Stimulated activated CD4-positive, alpha-beta T cell treated with anti-CD3 and anti-CD28 coated beads, Interleukin-2, amount 100 ng/mL, for 24 hours (primary cell): Measurements from ENCODE around the gene PRDM16.
"Not testable (repeated sequence)": the region's sequence is repeated elsewhere in the genome, so short reads cannot be mapped to it uniquely, and the experiment has no call there.

Source experiments
- DNase-seq, 2 donors: peaks; one replicate each; pipeline ENCODE4 v3.0.0-alpha.2; 2020

The PRDM16 gene

DNA sequence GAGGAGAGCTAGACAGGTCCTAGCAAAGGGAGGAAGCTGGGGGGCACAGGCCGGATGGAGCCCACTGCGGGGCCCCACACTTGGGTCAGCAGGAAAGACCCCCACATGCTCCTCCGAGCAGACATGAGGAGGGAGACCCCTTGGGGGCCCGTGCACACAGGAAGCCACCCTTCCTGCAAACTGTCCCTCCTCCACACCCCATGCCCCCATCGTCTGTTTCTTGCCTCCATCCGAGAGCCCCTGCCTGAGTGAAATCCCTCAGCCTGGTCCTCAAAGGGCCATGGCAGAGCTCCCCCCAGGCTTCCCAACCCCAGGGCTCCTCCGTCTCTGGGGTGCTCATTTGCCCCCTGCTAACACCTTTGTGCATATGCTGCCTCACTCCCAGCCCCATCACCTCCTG is 168.0 kb downstream of the PRDM16 start:
- DNase-seq: no peak

GRCh38 chr1:3237570-3237969 is 168.6 kb downstream of the PRDM16 start:
- DNase-seq: no peak

DNA sequence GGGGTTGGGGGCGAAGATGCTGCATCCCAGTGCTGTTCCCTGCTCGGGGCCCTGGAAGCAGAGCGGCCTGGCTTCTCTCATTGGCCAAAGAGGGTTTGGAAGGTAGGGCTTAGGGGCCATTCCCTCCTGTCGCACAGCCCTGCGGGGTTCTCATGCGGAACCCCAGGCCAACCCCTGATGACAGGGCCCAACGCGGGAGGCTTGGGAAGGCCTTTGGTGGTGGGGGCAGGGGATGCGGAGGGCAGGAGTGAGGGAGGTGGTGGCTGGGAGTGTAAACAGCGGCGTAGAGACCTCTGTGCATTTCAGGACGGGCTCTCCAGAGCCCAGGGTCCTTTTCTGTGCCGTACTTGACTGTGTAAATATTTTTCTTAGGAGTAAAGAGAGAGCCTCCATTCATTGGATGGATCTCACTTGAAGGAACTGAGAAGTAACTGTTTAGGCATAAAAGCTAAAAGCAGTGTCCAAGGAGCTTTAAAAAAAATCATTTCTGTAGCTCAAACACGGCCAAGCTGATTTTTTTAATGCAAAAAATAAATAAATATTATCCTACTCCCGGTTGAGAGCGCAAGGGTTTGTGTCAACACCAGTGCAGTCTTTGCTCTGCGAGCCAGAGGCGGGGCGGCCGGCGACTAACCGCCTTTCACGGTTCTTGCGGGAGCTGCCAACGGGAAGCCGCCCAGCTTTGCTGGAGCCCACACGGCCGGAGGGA is 169.1 kb downstream of the PRDM16 start:
- DNase-seq: no peak

DNA sequence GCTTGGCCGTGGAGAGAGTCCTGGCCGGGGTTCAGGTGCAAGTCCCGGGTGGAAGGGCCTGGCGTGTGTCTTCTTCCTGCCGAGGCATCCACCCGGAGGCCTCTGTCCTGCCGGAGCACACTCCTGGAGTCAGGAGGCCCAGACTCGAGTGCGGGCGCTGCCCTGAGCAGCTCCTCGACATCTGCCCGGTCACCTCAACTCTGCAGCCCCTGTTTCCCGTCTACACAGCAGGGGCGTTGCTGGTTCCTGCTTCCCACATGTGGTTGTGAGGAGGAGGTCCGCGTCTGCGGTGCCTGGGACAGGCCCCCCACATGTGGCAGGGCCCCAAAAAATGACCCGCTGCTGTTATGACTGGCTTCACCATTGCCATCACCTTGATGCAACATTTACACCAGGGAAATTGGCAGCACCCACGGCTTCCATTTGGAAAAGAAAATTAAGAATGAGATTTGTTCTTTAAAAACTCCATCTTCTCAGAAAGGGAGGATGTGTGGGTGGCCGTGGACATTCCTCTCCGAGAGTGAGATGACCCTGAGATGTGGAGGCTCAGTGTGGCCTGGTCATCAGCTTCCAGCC is 169.8 kb downstream of the PRDM16 start:
- DNase-seq: no peak

DNA sequence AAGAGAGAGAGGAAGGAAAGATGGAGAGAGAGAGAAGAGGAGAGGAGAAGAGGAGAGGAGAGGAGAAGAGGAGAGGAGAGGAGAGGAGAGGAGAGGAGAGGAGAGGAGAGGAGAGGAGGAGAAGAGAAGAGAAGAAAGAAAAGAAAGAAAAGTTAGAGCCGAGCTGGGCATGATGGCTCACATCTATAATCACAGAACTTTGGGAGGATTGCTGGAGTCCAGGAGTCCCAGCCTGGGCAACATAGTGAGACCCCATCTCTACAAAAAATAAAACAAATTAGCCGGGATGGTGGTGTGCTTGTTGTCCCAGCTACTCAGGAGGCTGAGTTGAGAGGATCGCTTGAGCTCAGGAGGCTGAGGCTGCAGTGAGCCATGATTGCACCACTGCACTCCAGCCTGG is 171.0 kb downstream of the PRDM16 start:
- not testable (repeated sequence) for DNase-seq

DNA sequence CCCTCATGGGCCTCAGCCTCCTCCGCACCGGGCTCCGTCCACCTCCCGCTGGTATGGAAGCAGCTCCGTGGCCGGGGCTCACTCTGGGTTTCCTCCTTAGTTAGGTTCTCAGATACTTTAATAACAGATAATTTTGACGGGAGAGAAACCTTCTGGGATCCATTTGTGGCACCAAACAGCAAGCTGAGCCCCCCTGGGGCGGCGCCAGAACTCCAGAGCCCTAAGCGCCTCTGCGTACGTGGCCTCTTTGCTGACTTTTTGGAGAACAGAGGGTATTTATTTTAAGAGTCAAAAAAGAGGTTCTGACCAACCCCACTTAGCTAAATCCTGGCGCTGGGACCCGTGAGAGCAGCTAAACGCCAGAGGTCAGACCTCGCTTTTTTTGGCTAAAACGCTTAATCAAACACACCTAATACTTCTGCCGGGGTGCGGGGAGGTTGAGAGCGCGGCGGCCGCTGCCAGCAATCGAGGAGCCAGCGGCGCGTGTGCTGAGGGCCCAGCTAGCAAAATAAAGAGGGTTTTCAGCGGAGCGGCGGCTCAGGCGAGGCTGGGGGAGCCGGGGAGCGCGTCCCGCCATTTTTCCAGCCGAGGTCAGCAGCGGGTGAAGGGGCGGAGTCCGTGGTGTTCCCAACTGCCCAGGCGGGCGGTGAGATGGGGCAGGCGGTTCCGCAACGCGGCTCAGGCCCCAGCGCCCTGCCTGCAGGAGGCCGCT is 171.7 kb downstream of the PRDM16 start:
- no peak for DNase-seq

DNA sequence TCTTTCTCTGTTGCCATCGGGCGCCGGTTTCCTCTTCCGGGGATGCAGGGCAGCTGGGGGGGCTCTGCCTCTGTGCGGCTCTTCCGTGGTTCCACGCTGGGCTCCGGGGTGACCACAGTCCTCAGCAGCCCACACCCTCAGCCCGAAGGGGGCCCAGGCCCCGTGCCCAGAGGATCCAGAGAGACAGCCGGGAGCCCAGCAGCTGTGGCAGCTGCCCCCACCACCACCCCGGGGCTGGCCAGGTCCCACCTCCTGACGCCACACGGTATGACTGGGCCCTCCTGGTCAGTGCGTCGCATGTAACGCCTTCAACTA is 172.2 kb downstream of the PRDM16 start:
- DNase-seq: no peak

DNA sequence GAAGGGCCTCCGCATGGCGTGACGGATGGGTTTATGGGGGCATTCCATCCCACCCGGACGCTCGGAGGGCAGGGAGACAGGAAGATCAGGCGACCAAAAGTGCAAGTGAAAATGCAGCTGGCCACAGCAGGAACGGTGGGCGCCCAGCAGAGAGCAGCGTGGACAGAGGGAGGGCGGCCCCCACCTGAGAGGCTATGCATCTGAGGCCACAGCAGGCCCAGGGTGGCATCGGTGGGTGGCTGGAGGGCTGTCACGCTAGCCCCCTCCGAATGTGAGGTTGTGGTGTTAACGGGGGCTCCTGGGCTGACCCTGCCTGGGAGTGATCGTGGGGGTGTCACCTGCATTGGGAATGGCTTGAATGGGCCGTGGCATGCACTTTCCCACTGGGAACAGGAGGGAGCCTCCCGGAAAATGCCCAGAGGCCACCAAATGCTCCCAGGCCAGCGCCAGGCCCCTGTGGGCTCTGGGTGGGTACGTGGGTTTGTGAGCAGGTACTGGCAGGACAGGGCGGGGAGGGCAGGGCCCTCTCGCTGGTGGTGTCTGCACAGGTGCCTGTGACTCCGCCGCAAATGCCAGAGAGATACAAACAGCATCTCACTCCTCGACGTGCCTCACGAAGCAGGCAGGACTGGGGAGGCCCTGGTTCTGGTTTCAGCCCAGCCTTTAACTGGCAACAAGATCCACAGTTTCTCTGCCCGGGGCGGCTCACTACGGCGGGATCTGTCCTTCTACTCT is 172.8 kb downstream of the PRDM16 start:
- no peak for DNase-seq

- DNase-seq: no peak
These were observed 173.6 kb downstream of the PRDM16 start for GRCh38 chr1:3242408-3243260.

DNA sequence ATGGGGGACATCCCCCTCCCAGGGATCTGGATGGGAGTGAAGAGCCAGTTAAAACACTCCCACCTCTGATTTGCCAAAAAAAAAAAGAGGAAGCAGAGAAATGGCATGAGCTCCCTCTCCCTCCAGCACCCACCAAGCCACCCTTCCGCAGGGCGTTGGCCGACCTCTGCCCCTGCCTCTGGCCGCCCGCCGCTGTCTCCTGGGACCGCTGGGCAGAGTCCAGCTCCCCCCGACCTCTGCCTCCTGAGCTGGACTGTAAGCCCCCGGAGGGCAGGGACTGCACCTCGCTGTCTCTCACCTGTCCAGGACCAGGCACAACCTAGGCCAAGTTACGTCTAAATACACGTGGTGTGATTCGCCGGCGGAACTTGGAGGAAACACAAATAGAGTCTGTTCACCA is 174.3 kb downstream of the PRDM16 start:
- no peak for DNase-seq

GRCh38 chr1:3244025-3244926 is 175.3 kb downstream of the PRDM16 start:
- DNase-seq: no peak

DNA sequence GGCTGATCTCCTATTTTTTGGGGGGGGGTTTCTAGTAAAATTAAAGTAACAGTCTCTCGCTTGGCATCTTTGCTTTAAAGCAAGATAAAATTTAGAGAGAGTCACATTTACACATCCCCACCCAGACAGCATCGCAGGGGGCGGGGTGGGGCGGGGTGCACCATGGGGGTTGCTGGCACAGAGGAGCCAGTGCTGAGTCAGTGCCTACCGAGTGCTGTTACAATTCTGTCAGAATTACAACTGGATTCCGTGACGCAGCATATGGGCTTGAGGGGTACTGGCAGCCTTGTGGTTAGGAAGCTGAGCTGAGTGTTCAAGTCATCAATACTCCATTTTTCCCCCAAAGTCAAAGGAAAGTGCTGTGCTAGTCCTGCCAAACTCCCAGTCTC is 175.9 kb downstream of the PRDM16 start:
- no peak for DNase-seq

GRCh38 chr1:3245344-3245743 is 176.3 kb downstream of the PRDM16 start:
- DNase-seq: no peak

- DNase-seq: no peak
These were observed 176.8 kb downstream of the PRDM16 start for GRCh38 chr1:3245768-3246167.

DNA sequence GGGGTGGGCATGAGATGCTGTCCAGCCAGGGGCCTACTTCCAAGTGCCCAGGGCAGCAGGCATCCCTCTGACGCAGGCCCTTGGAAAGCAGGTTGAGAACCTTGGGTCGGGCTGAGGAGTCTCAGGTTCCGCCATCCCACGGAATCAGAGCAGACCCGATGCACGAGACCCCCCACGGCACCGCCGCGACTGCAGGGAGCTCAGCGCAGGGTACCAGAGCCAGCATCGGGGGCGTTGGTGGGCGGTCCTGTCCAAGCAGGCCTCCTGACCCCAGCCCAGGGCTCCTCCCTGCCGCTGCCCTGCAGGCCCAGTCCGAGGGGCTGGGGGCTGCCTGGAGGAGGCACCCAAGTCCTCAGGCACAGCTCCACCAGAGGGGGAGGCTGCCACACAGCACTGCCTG is 177.2 kb downstream of the PRDM16 start:
- no peak for DNase-seq

DNA sequence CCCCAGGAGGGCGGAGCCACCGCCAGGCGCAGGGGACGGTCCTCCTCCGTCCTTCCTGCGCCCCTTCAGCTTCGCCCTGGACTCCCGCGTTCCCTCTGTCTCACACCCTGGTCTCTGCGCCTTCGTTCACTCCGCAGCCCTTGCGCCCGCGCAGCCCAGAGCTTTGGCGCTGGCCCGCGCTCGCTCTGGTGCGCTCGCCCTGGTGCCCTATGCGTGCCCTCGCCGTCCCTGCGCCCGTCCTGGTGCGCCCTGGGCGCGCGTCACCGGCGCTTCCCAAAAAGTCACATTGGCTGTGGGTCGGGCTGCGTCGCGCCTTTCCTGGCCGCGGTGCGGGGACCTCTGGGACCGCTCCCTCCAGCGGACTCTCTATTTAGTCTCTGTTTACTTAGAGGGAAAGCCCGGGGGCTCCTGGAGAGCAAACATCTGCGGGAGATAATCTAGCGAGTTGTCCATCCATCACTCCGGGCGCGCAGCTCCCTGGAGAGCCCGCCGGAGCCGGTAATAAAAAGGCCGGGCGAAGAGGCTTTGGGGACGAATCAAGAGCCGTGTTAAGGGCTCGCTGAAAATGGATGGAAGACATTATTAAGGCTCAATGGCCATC is 178.6 kb downstream of the PRDM16 start:
- DNase-seq: peak in 1 of 2 donors; percentile 5

DNA sequence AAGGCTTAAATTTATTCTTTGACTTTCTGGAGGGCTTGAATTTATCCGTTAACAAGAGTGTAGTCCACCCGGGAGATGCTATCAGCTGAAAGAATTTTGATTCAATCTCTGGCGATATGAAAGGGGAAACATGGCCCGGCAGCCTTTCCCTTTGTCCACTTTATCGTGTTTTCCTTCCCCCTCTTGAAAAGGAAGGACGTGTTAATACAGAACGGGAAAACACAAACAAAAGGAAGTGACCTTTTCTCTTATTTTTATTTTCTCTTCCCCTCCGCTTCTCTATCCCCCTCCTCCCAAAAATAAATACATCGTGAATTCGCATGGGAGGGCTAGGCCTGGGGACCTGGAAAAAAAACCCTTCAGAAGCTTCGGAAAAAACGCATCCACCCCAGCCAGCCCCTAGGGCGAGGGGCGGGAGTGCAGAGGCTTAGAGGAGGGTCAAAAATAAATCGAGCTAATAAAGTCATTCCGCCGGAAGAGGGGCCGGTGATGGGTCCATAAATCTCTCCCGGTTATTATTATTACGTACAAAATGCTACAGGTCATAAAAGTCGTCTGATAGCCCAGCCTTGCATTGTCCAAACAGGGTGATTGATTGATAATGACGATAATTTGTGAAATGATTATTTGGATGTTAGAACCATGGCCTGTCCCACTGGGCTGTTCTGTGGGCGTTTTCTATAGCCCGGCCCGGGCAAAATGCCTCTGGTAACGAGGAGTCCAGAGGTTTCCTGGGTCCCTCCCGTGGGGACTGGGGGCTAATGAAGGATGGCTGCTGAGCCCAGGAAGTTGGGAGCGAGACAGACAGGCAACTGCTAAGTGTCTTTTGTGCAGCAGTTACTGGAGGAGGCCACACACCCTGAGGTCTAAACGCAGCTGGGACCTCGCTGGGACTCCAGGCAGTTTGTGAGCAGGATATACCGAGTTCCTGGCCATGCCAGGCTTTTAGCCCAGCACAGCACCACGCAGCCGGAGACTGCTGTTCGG is 179.4 kb downstream of the PRDM16 start:
- no peak for DNase-seq

GRCh38 chr1:3249231-3249630 is 180.2 kb downstream of the PRDM16 start:
- DNase-seq: no peak

DNA sequence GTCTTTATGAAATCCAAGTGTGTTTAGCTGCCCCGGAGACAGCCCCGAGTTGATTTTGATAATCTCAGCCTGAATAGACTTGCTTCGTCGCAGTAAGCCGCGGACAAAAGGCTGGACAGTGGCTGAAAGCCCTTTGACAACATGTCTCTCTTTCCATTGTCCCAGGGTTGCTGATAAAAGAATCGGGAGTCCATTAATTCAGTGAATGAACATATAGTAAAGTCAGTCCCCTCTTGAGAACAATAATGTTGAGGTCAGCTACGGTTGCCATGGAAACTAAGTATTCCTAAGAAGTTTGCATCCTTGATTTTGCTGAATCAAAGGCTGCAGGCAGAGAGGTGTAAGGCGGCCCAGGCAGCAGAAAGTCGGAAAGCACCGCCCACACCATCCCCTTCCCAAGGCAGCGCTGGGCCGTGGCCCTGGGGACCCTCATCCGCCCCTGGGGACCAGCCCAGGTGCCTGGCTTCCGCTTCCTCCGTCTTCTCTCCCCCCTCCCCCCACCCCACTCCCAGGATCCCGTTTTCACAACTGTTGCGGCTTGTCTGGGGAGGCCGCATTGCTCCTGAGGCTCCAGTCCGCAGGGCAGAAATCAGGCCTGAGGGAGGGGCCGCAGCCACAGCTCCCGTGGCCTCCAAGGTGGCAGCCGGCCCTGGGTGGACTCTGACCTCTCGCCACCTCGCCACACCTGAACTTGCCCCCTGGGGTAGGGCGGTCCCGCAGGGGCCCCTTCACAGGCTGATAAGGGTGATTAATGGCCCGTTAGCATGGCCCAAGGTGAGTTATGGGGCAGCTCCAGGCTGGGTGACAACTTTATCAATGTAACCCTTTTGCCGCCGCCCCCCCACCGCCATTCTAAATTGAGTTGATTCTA is 180.9 kb downstream of the PRDM16 start:
- no peak for DNase-seq
